Natural killer cell (primary cell): Measurements from ENCODE around the gene SPIRE1. TPM values are rescaled to one million over a fixed set of nuclear protein-coding genes. Genes with fewer than 3 reads are reported as not detected.

Experiments
- ATAC-seq, 3 donors: fragments of 150-1000 bp in 2 of 3; fragments of 200-7000 bp in 1 of 3; cut with Tn5 transposase; 1 replicate in 1 of 3; 2 replicates in 2 of 3; pipeline ENCODE4 v1.10.0; 2021; ENCODE audit warnings: mild to moderate bottlenecking in 2 of 3, moderate library complexity in 2 of 3
- DNase-seq, 2 donors: peaks; one replicate each; pipeline versions ENCODE4 v3.0.0 to v3.0.0-alpha.2; 2013 to 2021; ENCODE audit warnings: mixed read lengths in 1 of 2
- H3K27ac ChIP-seq: one replicate; pipeline ENCODE4 v1.5.1; 2013; ENCODE audit warnings: mild to moderate bottlenecking, low read length
- H3K27me3 ChIP-seq: one replicate; pipeline ENCODE4 v1.6.1; 2013; ENCODE audit warnings: low read length; ENCODE audit not compliant: control insufficient read depth, insufficient read depth
- H3K36me3 ChIP-seq: one replicate; pipeline ENCODE4 v1.6.1; 2013; ENCODE audit warnings: low read length; ENCODE audit not compliant: control insufficient read depth, insufficient read depth
- H3K4me1 ChIP-seq: one replicate; pipeline ENCODE4 v1.6.1; 2013; ENCODE audit warnings: low read length; ENCODE audit not compliant: control insufficient read depth, insufficient read depth
- H3K4me3 ChIP-seq: one replicate; pipeline ENCODE4 v1.5.1; 2013; ENCODE audit warnings: low read length
- H3K9me3 ChIP-seq: one replicate; pipeline ENCODE4 v1.6.1; 2013; ENCODE audit warnings: low read length; ENCODE audit not compliant: control insufficient read depth, insufficient read depth
- H3K27ac Mint-ChIP-seq, 2 donors: one replicate each; pipeline ENCODE4 v1.8.0; 2022; ENCODE audit warnings: mild to moderate bottlenecking in 2 of 2, mixed read lengths in 2 of 2, moderate library complexity in 1 of 2
- H3K27me3 Mint-ChIP-seq, 2 donors: one replicate each; pipeline ENCODE4 v1.8.0; 2022; ENCODE audit warnings: low read depth in 2 of 2, mixed read lengths in 2 of 2
- H3K36me3 Mint-ChIP-seq: one replicate; pipeline ENCODE4 v1.8.0; 2022; ENCODE audit warnings: mixed read lengths
- H3K4me1 Mint-ChIP-seq, 2 donors: one replicate each; pipeline ENCODE4 v1.8.0; 2022; ENCODE audit warnings: mixed read lengths in 2 of 2
- H3K4me3 Mint-ChIP-seq: one replicate; pipeline ENCODE4 v1.8.0; 2022; ENCODE audit warnings: mild to moderate bottlenecking, moderate library complexity, mixed read lengths
- H3K9me3 Mint-ChIP-seq, 2 donors: one replicate each; pipeline ENCODE4 v1.8.0; 2022; ENCODE audit warnings: mixed read lengths in 2 of 2
- WGBS: methylation state at CpG from one replicate; pipeline ENCODE4 v1.1.7; 2013; ENCODE audit warnings: missing lambda C conversion rate; ENCODE audit not compliant: insufficient coverage; 5-methylcytosine and 5-hydroxymethylcytosine counted together
- intact Hi-C: fragments of 100-400 bp; cut with micrococcal nuclease; formaldehyde crosslinking; loops from one replicate; pipeline ENCODE4 v1.14.2; 2022
- total RNA-seq, 4 donors: library from RNA; stranded (reverse); fragments of 120-200 nt in 1 of 4; gene quantifications; one replicate each; pipeline versions ENCODE4 v1.2.3 to v1.2.4, GENCODE V29; 2013 to 2022
- TF ChIP-seq, protein P1 (sequence below): fragments of 200-600 bp; IDR thresholded peaks from one replicate; pipeline ENCODE4 v1.8.0; 2022; ENCODE audit warnings: antibody characterized with exemption

SPIRE1 gene
- total RNA-seq, 3 donors from 2014 or later (not counting 1 experiment from before 2014, with no cell fraction given), result 4.8 to 6.7 (median 5.4) TPM

- H3K4me1 ChIP-seq, result peaks cover 12% of the 10 kb centered on the region
- peaks cover 0 to 13% of the 10 kb centered on the region in 2 donors for H3K27me3 Mint-ChIP-seq
- no peak overlapping the region for H3K27ac ChIP-seq
- no peaks in the 10 kb centered on the region for H3K9me3 ChIP-seq
- H3K36me3 ChIP-seq, result no peaks in the 10 kb centered on the region
- H3K9me3 Mint-ChIP-seq, result no peaks in the 10 kb centered on the region
- 79% methylated on average over 5 of the region's 5 CpGs for WGBS
- H3K36me3 Mint-ChIP-seq, result no peaks in the 10 kb centered on the region
- no peak overlapping the region for H3K4me3 Mint-ChIP-seq
- no peaks in the 10 kb centered on the region for H3K27me3 ChIP-seq
- no peak for ATAC-seq
- TF ChIP-seq, protein P1, sequence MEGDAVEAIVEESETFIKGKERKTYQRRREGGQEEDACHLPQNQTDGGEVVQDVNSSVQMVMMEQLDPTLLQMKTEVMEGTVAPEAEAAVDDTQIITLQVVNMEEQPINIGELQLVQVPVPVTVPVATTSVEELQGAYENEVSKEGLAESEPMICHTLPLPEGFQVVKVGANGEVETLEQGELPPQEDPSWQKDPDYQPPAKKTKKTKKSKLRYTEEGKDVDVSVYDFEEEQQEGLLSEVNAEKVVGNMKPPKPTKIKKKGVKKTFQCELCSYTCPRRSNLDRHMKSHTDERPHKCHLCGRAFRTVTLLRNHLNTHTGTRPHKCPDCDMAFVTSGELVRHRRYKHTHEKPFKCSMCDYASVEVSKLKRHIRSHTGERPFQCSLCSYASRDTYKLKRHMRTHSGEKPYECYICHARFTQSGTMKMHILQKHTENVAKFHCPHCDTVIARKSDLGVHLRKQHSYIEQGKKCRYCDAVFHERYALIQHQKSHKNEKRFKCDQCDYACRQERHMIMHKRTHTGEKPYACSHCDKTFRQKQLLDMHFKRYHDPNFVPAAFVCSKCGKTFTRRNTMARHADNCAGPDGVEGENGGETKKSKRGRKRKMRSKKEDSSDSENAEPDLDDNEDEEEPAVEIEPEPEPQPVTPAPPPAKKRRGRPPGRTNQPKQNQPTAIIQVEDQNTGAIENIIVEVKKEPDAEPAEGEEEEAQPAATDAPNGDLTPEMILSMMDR, result no peak
- DNase-seq, result no peak
- H3K4me3 ChIP-seq, result no peak overlapping the region
- intact Hi-C loops, result no loop called here
- peaks cover 6 to 16% of the 10 kb centered on the region in 2 donors for H3K4me1 Mint-ChIP-seq
- no peak overlapping the region for H3K27ac Mint-ChIP-seq
These were observed 236.2 kb downstream of the SPIRE1 start for GRCh38 chr18:12421732-12422131.

GRCh38 chr18:12420821-12421421, 237.0 kb downstream of the SPIRE1 start:
- Mint-ChIP-seq H3K36me3 (no peaks in the 10 kb centered on the region), H3K27ac (peak overlapping the region in 1 of 2 donors; percentile 44), H3K27me3 (peaks cover 0 to 13% of the 10 kb centered on the region in 2 donors), H3K4me1 (peaks cover 6 to 13% of the 10 kb centered on the region in 2 donors), H3K9me3 (no peaks in the 10 kb centered on the region), H3K4me3 (peak overlapping the region; percentile 85)
- Histone ChIP-seq H3K27ac (no peak overlapping the region), H3K4me1 (peaks cover 12% of the 10 kb centered on the region), H3K9me3 (no peaks in the 10 kb centered on the region), H3K4me3 (no peak overlapping the region), H3K36me3 (no peaks in the 10 kb centered on the region), H3K27me3 (no peaks in the 10 kb centered on the region)
- ATAC-seq, result no peak
- WGBS, result 32% methylated on average over 27 of the region's 27 CpGs
- TF ChIP-seq, protein P1, result no peak
- intact Hi-C loops, result no loop called here
- DNase-seq, result no peak

- no peaks in the 10 kb centered on the region for H3K36me3 ChIP-seq
- TF ChIP-seq, protein P1, result no peak
- no peaks in the 10 kb centered on the region for H3K27me3 ChIP-seq
- no peak for DNase-seq
- Mint-ChIP-seq H3K27ac (no peak overlapping the region), H3K4me1 (peaks cover 6 to 13% of the 10 kb centered on the region in 2 donors), H3K27me3 (peaks cover 0 to 8% of the 10 kb centered on the region in 2 donors), H3K36me3 (no peaks in the 10 kb centered on the region), H3K9me3 (no peaks in the 10 kb centered on the region), H3K4me3 (peak overlapping the region; percentile 21)
- H3K27ac ChIP-seq, result no peak overlapping the region
- peaks cover 12% of the 10 kb centered on the region for H3K4me1 ChIP-seq
- no peak for ATAC-seq
- H3K4me3 ChIP-seq, result no peak overlapping the region
- no peaks in the 10 kb centered on the region for H3K9me3 ChIP-seq
- intact Hi-C loops, result no loop called here
- 97% methylated on average over 4 of the region's 4 CpGs for WGBS
These were observed 240.2 kb downstream of the SPIRE1 start for GRCh38 chr18:12417687-12418086.
